Gastrocnemius medialis (tissue), 4 donors: Measurements from ENCODE around the gene RCAN1. TPM values are rescaled to one million over a fixed set of nuclear protein-coding genes. Genes with fewer than 3 reads are reported as not detected.

Source experiments
- ATAC-seq, 2 donors: fragments of 150-250 bp; one replicate each; pipeline ENCODE4 v1.9.1; 2016
- DNase-seq, 2 donors: peaks; one replicate each; pipeline ENCODE4 v3.0.0-alpha.2; 2019
- H3K27ac ChIP-seq, 4 donors: fragments of 200-600 bp; sonication (generic); 1 replicate in 1 of 4; 2 replicates in 3 of 4; pipeline ENCODE4 v1.5.1; 2016 to 2018; ENCODE audit warnings: mild to moderate bottlenecking in 2 of 4, moderate library complexity in 1 of 4
- H3K27me3 ChIP-seq, 3 donors: fragments of 200-600 bp; sonication (generic) in 2 of 3; 1 replicate in 1 of 3; 2 replicates in 2 of 3; pipeline versions ENCODE4 v1.5.1 to v1.6.0; 2016 to 2019; ENCODE audit warnings: mild to moderate bottlenecking in 1 of 3, moderate library complexity in 1 of 3
- H3K36me3 ChIP-seq, 2 donors: fragments of 200-600 bp; sonication (generic) in 1 of 2; one replicate each; pipeline ENCODE4 v1.5.1; 2017 to 2018
- H3K4me1 ChIP-seq, 2 donors: fragments of 200-600 bp; sonication (generic) in 1 of 2; one replicate each; pipeline ENCODE4 v1.5.1; 2016 to 2017; ENCODE audit warnings: mild to moderate bottlenecking in 2 of 2
- H3K4me3 ChIP-seq, 4 donors: fragments of 200-600 bp; sonication (generic) in 3 of 4; 1 replicate in 1 of 4; 2 replicates in 3 of 4; pipeline ENCODE4 v1.5.1; 2016 to 2019; ENCODE audit warnings: mild to moderate bottlenecking in 2 of 4
- H3K9me3 ChIP-seq, 3 donors: fragments of 200-600 bp; sonication (generic) in 2 of 3; 1 replicate in 1 of 3; 2 replicates in 2 of 3; pipeline ENCODE4 v1.5.1; 2016 to 2019
- POLR2A ChIP-seq, 2 donors: fragments of 450-650 bp; IDR thresholded peaks; one replicate each; pipeline ENCODE4 v1.6.1; 2017; ENCODE audit warnings: antibody characterized with exemption in 2 of 2, mild to moderate bottlenecking in 2 of 2, moderate library complexity in 2 of 2
- in situ Hi-C, 4 donors: fragments of 200-750 bp; cut with MboI; loops; one replicate each; pipeline versions ENCODE4 v1.15.0 to v1.8.0; 2017; ENCODE audit warnings: low sequenced_read_pairs in 4 of 4
- intact Hi-C: fragments of 100-400 bp; cut with DNase I; formaldehyde crosslinking; loops from one replicate; pipeline ENCODE4 v1.15.1; 2023; ENCODE audit warnings: low total_unique reads
- total RNA-seq, 4 donors: library from RNA; depleted of rRNA; stranded (reverse); fragments of >200 nt; gene quantifications; one replicate each; pipeline versions ENCODE4 v1.1.0 to v1.2.3, GENCODE V29; 2016
- TF ChIP-seq, protein P1 (sequence below), 5 experiments: fragments of 450-650 bp in 3 of 5; fragments of 200-600 bp in 2 of 5; sonication (generic) in 2 of 5; IDR thresholded peaks in 4 of 5; conservative IDR thresholded peaks in 1 of 5; 1 replicate in 4 of 5; 2 replicates in 1 of 5; pipeline ENCODE4 v1.5.1; 2016 to 2019; ENCODE audit warnings: antibody characterized with exemption in 5 of 5, mild to moderate bottlenecking in 3 of 5, moderate library complexity in 3 of 5

The RCAN1 gene
- total RNA-seq, 4 donors from 2014 or later = 21.7 to 37.9 (median 33.2) TPM

DNA sequence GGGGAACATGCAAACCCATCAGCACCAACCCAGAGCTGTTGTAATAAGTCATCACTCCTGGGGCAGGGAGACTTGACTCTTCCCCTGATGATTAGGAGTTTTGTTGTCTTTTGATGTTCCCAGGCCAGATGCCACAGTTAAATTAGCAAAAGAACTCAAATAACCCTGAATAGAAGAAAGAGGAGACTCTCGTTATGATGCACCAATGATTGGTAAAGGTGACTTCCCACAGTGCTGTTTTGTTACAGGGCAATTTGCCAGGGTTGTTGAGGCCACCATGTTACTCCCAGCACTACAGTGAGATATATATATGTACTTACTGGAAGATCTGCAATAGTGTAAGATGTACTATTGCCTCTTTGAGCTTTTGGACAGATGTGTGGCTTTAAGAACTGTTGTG, 24.3 kb upstream of the RCAN1 start:
- Histone ChIP-seq H3K4me3 (no peak overlapping the region), H3K27ac (no peak overlapping the region), H3K4me1 (no peaks in the 10 kb centered on the region), H3K9me3 (no peaks in the 10 kb centered on the region), H3K36me3 (no peaks in the 10 kb centered on the region), H3K27me3 (peaks cover 0 to 4% (median 0%) of the 10 kb centered on the region in 3 donors)
- TF ChIP-seq POLR2A (IDR thresholded peaks at IDR 0.05) = no peak
- TF ChIP-seq, protein P1, sequence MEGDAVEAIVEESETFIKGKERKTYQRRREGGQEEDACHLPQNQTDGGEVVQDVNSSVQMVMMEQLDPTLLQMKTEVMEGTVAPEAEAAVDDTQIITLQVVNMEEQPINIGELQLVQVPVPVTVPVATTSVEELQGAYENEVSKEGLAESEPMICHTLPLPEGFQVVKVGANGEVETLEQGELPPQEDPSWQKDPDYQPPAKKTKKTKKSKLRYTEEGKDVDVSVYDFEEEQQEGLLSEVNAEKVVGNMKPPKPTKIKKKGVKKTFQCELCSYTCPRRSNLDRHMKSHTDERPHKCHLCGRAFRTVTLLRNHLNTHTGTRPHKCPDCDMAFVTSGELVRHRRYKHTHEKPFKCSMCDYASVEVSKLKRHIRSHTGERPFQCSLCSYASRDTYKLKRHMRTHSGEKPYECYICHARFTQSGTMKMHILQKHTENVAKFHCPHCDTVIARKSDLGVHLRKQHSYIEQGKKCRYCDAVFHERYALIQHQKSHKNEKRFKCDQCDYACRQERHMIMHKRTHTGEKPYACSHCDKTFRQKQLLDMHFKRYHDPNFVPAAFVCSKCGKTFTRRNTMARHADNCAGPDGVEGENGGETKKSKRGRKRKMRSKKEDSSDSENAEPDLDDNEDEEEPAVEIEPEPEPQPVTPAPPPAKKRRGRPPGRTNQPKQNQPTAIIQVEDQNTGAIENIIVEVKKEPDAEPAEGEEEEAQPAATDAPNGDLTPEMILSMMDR (IDR thresholded peaks at IDR 0.05 in 4 of 5, conservative IDR thresholded peaks at IDR 0.05 in 1 of 5) = no peak
- intact Hi-C loops = no loop called here
- DNase-seq = no peak
- no peak for ATAC-seq
- in situ Hi-C loops = loop anchor here in 1 of 4 donors (25.0 kb wide), 1 partner anchor 727 kb away; the partner anchor contains the start of gene ATP5PO

DNA sequence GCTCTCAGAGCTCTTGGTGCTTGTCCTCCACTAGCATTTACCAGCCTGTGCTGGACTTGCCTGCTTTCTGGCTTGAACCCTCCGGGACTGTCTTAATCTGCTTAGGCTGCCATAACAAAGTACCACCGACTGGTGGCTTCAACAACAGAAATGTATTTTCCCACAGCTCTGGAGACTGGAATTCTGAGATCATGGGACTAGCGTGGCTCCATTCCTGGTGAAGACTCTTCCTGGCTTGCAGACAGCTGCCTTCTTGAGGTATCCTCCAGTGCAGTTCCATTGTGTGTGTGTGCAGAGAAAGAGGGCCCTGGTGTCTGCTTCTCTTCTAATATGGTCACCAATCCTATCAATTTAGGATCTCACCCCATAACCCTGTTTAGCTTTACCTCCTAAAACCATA, 22.0 kb upstream of the RCAN1 start:
- in situ Hi-C loops = loop anchor here in 1 of 4 donors (25.0 kb wide), 1 partner anchor 725 kb away; the partner anchor contains the start of gene ATP5PO
- H3K27ac ChIP-seq = no peak overlapping the region
- no peak for DNase-seq
- ATAC-seq = no peak
- no peak for TF ChIP-seq POLR2A (IDR thresholded peaks at IDR 0.05)
- TF ChIP-seq, protein P1 (IDR thresholded peaks at IDR 0.05 in 4 of 5, conservative IDR thresholded peaks at IDR 0.05 in 1 of 5) = no peak
- H3K36me3 ChIP-seq = no peaks in the 10 kb centered on the region
- H3K4me1 ChIP-seq = no peaks in the 10 kb centered on the region
- intact Hi-C loops = no loop called here
- no peak overlapping the region for H3K4me3 ChIP-seq
- H3K27me3 ChIP-seq = peaks cover 0 to 4% (median 0%) of the 10 kb centered on the region in 3 donors
- no peaks in the 10 kb centered on the region for H3K9me3 ChIP-seq

- Histone ChIP-seq H3K36me3 (no peaks in the 10 kb centered on the region), H3K4me1 (no peaks in the 10 kb centered on the region), H3K27ac (no peak overlapping the region), H3K4me3 (no peak overlapping the region), H3K27me3 (peaks cover 0 to 4% (median 0%) of the 10 kb centered on the region in 3 donors), H3K9me3 (no peaks in the 10 kb centered on the region)
- in situ Hi-C loops (loop anchor here in 1 of 4 donors (25.0 kb wide), 1 partner anchor 723 kb away; the partner anchor contains the start of gene ATP5PO), intact Hi-C loops (no loop called here)
- TF ChIP-seq, protein P1 (IDR thresholded peaks at IDR 0.05 in 4 of 5, conservative IDR thresholded peaks at IDR 0.05 in 1 of 5) = no peak
- TF ChIP-seq POLR2A (IDR thresholded peaks at IDR 0.05) = no peak
- ATAC-seq (no peak), DNase-seq (no peak)
Observed at GRCh38 chr21:34635307-34635706, 20.4 kb upstream of the RCAN1 start.

- H3K4me1 ChIP-seq = no peaks in the 10 kb centered on the region
- intact Hi-C loops (no loop called here), in situ Hi-C loops (loop anchor here in 1 of 4 donors (25.0 kb wide), 1 partner anchor 720 kb away; the partner anchor contains the start of gene ATP5PO)
- no peaks in the 10 kb centered on the region for H3K9me3 ChIP-seq
- ATAC-seq = no peak
- no peak overlapping the region for H3K4me3 ChIP-seq
- DNase-seq = no peak
- peaks cover 0 to 4% (median 0%) of the 10 kb centered on the region in 3 donors for H3K27me3 ChIP-seq
- H3K27ac ChIP-seq = no peak overlapping the region
- TF ChIP-seq, protein P1 (IDR thresholded peaks at IDR 0.05 in 4 of 5, conservative IDR thresholded peaks at IDR 0.05 in 1 of 5) = no peak
- no peak for TF ChIP-seq POLR2A (IDR thresholded peaks at IDR 0.05)
- no peaks in the 10 kb centered on the region for H3K36me3 ChIP-seq
Observed at GRCh38 chr21:34632498-34632897, 17.6 kb upstream of the RCAN1 start.
